Measurements from ENCODE around the gene ALKBH6. TPM values are rescaled to one million over a fixed set of nuclear protein-coding genes. Genes with fewer than 3 reads are reported as not detected.

The ALKBH6 gene
- total RNA-seq, 5 donors from 2014 or later (not counting 1 experiment from before 2014, with no cell fraction given), result 42.6 to 61.4 (median 51.2) TPM

Other genes starting within 250 kb of the ALKBH6 start
- gene ARHGAP33, start 238.6 kb downstream of the ALKBH6 start, total RNA-seq, result 10 to 100 TPM; 19.7 to 38.5 (median 22.8) TPM
- gene PRODH2, start 201.4 kb downstream of the ALKBH6 start, total RNA-seq, result not detected
- gene NPHS1, start 161.7 kb downstream of the ALKBH6 start, total RNA-seq, result under 1 TPM in 2 of 5 donors, not detected in 3; 0.06 to 0.33 TPM
- under 1 TPM; 0.16 to 0.28 (median 0.25) TPM for gene KIRREL2, start 157.3 kb downstream of the ALKBH6 start, total RNA-seq
- 1 to 10 TPM in 1 of 5 donors, under 1 TPM in 3, not detected in 1; 0.15 to 1.3 (median 0.33) TPM for gene APLP1, start 145.6 kb downstream of the ALKBH6 start, total RNA-seq
- gene NFKBID, start 113.7 kb downstream of the ALKBH6 start, total RNA-seq, result 10 to 100 TPM; 45.1 to 78.3 (median 51.4) TPM
- gene HCST, start 111.7 kb downstream of the ALKBH6 start, total RNA-seq, result 100 to 1,000 TPM in 2 of 5 donors, 10 to 100 TPM in 3; 60.1 to 165 (median 77.2) TPM
- gene TYROBP, start 105.9 kb downstream of the ALKBH6 start, total RNA-seq, result 1 to 10 TPM; 2.3 to 7.0 (median 2.9) TPM
- gene LRFN3, start 77.8 kb downstream of the ALKBH6 start, total RNA-seq, result 10 to 100 TPM in 4 of 5 donors, 1 to 10 TPM in 1; 9.2 to 20.8 (median 15.3) TPM
- 10 to 100 TPM; 10.2 to 30.5 (median 27.3) TPM for gene SDHAF1, start 19.0 kb downstream of the ALKBH6 start, total RNA-seq
- gene SYNE4, start 5.4 kb downstream of the ALKBH6 start, total RNA-seq, result 1 to 10 TPM; 3.2 to 4.4 (median 3.7) TPM
- 1 to 10 TPM; 1.4 to 6.2 (median 2.6) TPM for gene CLIP3, start 18.7 kb upstream of the ALKBH6 start, total RNA-seq
- gene THAP8, start 40.1 kb upstream of the ALKBH6 start, total RNA-seq, result 1 to 10 TPM; 2.6 to 8.0 (median 4.7) TPM
- 1 to 10 TPM; 1.3 to 3.3 (median 2.2) TPM for gene WDR62, start 40.7 kb upstream of the ALKBH6 start, total RNA-seq
- not detected for gene OVOL3, start 96.9 kb upstream of the ALKBH6 start, total RNA-seq
- gene POLR2I, start 100.7 kb upstream of the ALKBH6 start, total RNA-seq, result 10 to 100 TPM; 27.4 to 54.8 (median 50.7) TPM
- 100 to 1,000 TPM; 111 to 179 (median 150) TPM for gene TBCB, start 101.3 kb upstream of the ALKBH6 start, total RNA-seq
- gene CAPNS1, start 125.9 kb upstream of the ALKBH6 start, total RNA-seq, result 100 to 1,000 TPM; 214 to 339 (median 308) TPM
- not detected for gene COX7A1, start 138.2 kb upstream of the ALKBH6 start, total RNA-seq
- gene ZNF565, start 200.5 kb upstream of the ALKBH6 start, total RNA-seq, result 1 to 10 TPM; 7.5 to 9.1 (median 8.0) TPM
- 10 to 100 TPM; 24.4 to 63.2 (median 61.1) TPM for gene ZNF146, start 200.9 kb upstream of the ALKBH6 start, total RNA-seq

Data from T-cell (primary cell).